EH (cell line): ENCODE data around the gene C11orf24.
"Not testable (repeated sequence)": the region's sequence is repeated elsewhere in the genome, so short reads cannot be mapped to it uniquely, and the experiment has no call there.

ENCODE experiments used
- DNase-seq: peaks from one replicate; pipeline ENCODE4 v3.0.0-alpha.2; 2015; ENCODE audit warnings: low read depth

C11orf24 gene

DNA sequence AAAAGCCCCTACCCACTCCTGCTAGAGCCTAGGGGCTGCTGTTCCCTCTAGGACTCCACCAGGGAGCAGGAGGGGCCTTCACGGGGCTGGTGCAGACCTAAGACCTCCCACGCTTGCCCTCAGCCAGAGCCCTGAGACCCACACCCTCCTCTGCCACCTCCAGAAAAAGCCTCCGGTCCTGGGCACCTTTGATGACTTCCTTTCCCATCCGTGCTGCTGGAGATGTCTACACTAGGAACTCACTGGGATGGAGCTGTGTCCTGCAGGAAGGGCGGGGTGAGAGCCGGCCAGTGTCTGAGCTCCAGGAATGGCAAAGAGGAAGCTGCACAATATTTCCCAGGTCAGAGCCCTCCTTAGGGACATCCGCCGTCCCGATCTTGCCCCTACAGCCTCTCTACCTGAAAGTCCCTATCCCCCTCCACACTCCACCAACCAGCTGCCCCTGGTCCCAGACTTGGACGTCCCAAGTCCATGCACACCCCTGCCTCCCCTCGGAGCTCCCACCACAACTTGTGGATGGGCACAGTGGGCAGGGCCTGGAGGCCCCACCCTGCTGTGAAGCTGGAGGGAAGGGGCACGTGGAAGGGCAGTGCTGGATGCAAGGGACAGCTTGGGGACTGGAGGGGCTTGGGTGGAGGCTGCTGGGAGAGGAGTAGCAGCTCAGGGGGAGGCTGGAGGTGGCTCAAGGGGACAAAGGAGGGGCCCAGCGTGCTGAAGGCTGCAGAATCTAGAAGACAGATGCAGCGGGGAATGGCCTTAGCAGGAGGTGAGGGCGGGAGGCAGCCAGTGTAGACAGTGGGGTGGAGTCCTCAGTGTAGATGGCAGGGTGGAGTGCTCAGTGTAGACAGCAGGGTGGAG lies 27.1 kb upstream of the C11orf24 start:
- no peak for DNase-seq

DNA sequence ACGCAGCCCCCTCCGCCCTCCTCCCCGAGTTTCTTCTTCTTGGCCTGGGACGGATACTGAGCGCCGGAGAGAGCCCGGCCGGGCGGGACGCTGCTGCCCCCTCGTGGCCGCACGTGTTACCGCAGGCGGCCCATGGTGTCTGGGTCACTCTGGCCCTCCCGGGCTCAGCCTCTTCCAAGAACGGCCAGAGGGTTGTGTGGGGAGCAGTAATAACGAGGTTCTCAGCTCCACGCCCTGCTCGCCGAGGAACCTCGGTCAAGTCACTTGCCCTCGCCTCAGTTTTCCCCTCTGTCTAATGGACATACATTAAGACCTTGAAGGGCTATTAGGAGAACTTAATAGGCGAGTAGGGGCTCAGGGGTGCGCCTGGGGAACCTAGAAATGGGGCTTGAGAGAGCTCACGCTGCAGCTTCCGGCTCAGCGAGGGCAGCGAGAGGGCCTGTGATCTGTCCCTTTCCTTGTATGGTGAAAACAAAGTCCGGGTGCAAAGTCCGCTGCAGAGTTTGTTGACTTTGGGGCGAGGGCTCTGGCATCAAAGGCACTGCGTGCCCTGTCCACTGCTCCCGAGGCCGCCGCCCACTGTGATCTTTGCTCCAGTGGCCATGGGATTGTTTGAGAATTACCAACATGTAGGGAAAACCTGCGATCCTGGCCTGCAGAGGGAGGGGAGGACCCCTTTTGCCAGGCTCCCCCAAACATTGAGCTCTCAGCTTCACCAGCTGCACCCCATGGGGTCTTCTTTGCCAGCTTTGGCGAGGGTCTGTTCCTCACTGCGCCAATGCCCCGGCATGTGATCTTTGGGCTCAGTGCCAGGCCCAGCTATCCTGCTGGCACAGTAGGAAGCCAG lies 26.3 kb upstream of the C11orf24 start:
- peak; percentile 74 for DNase-seq

DNA sequence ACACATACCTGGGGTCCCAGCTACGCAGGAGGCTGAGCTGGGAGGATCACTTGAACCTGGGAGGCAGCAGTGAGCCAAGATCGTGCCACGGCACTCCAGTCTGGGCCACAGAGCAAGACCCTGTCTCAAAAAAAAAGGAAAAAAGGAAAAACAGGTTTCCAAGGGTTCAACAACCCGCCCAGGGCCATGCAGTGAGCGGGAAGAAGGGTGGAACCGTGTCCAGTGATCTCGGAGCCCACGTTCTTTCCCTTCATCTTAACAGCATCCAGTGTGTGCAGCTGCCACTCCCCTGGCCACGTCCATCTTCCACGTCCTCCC lies 25.7 kb upstream of the C11orf24 start:
- no peak for DNase-seq

DNA sequence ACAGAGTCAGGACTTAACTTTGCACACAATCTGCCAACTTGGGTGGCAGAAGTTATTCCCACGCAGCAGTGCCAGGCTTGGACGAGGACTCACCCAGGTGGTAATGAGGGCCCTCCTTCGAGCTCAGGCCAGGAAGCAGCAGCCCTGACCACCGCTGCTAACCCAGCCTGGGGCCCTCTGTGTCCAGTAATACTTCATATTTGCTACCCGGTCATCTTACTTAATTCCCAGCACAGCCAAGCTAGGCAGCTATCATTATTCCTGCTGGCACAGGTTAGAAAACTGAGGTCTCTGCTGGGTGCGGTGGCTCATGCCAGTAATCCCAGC lies 25.2 kb upstream of the C11orf24 start:
- no peak for DNase-seq

DNA sequence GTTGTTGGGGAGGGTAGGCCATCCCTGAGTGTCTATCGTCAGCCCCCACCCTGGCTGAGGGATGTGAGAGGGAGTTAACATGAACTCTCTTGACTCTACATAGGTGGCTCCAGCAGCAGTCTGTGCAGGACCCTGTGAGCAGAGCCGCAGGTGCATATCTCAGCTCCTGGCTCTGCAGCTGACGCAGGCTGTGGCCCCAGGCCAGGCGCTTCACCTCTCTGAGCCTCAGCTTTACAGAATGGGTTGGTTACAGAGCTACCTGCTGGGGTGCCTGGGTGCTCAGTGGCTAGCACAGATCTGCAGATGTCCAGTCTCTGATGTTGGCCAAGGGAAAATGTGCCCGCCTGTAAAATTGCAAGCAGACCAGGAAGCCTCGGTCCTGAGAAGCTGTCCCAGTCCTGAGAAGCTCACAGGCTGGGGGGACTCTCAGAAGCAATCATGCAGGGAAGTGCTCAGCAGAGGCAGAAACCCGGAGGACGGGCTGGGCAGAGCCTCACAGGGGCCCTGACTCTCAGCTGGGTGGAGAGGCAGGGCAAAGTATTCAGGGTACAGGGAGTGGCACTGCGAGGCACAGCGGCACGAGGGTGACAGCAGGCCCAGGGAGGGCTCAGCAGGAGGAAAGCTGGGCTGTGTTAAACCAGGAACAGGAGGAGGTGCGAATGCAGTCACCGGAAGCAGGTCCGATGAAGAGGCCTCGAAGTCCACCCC lies 24.7 kb upstream of the C11orf24 start:
- no peak for DNase-seq

DNA sequence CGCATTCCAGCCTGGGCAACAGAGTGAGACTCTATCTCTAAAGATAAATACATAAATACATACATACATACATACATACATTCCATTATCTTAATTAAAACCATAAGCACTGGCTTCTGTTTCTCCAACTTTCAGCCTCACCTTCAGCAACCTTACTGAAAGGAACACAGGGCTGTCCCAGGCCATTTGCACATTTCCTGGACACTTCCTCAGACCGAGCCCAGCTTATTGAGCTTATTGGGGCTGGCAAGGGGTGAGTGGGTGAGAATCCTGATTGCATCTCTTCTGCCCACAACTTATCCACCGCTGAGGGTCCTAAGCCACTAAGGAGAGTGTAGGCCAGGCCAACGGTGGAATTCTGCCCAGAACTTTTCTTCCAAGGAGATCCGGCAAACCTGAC lies 24.2 kb upstream of the C11orf24 start:
- no peak for DNase-seq

DNA sequence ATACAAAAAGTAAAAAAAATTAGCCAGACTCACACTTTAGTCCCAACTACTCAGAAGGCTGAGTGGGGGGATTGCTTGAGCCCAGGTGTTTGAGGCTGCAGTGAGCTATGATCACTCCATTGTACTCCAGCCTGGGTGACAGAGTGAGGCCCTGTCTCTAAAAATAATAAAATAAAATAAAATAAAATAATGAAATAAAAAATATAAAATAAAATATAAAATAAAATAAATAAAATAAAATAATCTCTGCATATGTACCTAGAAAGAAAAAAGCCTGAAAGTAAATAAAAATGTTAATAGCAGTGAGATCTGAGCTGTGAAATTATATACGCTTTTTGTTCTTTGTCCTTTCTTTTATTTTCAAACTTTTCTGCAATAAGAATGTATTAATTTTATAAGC lies 23.5 kb upstream of the C11orf24 start:
- no peak for DNase-seq

DNA sequence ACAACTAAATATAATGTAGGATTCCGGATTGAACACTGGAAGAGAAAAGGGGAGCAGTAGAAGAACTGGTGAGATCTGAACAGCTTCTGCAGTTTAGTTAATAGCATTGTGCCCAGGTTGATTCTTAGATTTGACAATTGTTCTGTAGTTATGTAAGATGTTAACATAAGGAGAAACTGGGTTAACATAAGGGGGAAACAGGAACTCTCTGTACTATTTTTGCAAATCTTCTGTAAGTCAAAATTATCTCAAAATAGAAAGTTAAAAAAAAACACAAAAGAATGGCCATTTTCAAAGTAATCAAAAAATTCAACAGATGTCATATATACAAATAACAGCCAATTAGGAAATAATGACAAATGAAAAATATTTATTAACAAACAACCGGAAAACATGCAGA lies 21.9 kb upstream of the C11orf24 start:
- no peak for DNase-seq

DNA sequence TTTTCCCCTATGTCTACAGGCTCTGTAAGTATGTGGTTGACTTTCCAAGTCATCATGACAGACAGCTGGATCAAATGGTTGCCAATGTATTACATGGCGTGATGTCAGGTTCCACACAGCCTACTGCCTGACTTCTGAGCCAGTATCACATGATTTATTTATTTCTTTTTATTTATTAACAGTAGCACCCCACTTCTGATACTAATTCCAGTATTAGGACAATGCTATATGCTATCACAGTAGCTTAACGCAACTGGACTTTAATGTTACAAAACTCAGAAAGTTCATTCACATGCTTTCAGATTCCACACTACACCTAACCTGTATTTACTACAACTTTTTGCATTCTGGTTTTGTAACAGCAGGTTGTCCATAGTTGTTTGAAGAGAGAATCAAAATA lies 17.7 kb upstream of the C11orf24 start:
- no peak for DNase-seq

DNA sequence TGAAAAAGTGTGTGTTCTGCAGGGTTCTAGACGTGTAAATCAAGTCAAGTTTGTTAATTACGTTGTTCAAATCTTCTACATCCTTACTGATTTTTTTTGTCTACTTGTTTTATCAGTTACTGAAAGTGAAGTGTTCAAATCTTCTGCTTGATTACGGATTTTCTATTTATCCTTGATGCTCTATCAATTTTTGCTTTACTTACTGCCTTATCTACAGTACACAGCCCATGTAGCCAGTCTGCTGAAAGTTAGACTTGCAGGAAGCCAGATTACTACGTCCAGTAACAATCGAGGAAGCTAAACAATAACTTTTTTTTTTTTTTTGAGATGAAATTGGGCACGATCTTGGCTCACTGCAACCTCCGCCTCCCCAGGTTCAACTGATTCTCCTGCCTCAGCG lies 15.6 kb upstream of the C11orf24 start:
- no peak for DNase-seq

DNA sequence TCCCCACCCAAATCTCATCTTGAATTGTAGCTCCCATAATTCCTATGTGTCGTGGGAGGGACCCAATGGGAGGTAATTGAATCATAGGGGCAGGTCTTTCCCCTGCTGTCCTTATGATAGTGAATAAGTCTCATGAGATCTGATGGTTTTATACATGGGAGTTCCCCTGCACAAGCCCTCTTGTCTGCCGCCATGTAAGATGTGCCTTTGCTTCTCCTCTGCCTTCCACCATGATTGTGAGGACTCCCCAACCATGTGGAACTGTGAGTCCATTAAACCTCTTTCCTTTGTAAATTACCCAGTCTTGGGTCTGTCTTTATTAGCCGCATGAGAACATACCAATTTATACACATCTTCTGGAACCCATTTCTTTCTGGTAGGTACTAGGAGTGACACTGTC lies 12.8 kb upstream of the C11orf24 start:
- DNase-seq = not testable (repeated sequence)

DNA sequence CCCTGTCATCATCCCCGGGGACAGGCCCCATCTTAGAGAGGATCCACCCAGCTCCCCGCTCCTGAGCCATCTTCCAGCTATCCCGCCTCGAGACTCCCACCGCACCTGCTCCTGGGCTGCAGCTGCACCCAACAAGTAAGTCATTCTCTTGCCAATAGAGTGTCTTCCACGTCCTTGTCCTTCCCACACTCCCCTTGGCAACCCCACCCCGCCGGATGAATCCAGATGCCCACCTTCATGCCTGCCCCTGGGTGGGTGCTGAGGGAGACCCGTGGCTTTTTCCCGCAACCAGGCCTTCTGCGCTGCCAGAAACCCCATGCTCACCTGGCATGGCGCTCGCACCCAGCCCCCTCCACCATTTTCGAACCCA lies 11.1 kb upstream of the C11orf24 start:
- no peak for DNase-seq

DNA sequence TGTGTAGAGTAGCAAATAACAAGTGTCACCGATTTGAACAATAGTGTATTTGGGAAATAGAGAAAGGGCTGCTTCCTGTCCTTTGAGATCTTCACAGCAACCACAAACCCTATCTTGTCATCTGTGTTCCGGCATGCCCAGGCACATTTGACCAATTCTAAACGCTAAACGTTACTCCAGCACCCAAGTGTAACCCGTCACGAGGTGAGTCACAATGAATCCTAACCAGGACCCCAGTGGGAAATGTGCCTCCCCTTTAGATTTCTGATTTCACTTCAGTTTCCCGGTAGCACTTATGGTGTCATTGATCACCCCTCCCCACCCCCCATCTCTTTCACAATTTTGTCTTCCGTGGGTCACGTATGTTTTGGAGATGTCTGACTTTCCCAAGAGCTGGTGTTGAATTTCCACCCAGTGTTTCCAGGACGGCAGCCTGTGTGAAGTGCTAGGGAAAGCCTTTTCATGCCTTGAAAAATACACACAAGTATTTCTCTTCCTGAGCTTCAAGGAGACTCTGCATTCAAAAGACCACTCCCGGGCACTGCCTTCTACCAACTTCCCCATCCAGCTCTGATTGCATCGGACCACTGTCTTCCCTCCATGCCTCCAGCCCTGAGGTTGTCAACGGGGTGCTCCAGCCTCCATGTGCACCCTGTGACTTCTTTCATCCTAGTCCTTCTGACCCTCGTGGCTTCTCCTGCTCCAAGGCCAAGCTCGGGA lies 10.5 kb upstream of the C11orf24 start:
- no peak for DNase-seq

DNA sequence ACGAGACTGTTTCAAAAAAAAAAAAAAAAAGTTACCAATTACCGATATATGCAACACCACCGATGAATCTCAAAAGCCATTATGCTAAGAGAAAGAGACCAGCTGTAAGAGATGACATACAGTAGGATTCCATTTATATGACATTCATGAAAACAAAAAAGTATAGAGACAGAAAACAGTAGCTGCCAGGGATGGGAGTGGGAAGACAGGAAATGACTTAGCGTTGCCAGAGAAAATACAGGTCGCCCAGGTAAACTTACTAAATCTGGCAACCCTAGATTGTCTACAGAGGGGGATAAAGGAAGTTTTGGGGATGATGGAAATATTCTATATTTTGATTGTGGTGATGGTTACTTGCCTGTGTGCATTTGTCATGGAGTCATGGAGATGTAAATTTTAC lies 7.9 kb upstream of the C11orf24 start:
- no peak for DNase-seq

DNA sequence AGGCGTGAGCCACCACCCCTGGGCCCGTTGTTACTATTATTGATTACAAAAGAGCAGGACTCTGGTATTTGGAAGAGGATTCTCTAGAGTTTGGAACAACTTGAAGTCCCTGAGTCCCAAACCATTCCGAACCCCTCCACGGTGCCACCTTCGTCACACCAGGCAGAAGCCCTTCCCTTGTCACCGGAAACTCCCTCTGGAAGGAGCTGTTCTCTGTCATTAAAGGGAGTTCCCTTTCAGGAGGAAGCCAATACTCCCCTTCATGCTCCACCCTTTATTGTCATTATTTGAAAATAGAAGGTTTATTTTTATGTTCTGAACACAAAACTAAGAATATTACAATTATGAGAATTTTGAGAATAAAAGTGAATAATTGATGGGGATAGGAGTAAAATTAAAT lies 5.1 kb upstream of the C11orf24 start:
- no peak for DNase-seq

DNA sequence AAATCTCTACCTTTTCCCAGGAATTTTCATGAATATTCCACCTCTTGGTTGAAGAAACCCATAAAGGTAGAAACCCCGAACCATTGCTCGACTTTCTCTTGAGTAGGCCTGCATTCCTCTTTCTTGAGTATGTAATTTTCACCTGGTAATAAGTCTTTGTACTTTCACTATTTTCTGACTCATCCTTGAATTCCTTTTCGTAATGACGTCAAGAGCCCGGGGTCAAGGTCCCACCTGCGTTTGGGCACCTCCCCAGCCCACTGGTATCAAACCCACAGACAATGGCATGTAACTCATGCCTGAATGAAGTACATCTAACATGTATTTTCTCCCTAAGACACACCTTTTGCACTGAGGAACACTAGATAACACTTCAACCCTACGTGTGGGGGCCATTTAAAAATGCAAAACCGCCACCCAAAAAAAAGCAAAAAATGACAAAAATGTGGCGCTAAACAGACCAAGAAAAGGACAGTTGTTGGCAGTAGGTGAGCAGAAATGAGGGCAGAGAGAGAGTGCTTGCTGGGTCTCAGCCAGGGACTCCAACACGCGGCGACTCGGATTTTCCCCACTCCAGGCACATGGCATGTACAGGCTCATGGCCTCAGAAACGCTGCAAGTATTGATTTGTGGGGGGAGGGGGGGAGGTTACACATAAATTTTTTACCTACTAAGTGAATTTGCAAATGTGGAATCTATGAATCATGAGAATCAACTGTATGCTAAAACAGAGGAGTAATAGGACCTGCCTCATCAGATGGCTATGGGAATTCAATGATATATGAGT lies 4.1 kb upstream of the C11orf24 start:
- no peak for DNase-seq

DNA sequence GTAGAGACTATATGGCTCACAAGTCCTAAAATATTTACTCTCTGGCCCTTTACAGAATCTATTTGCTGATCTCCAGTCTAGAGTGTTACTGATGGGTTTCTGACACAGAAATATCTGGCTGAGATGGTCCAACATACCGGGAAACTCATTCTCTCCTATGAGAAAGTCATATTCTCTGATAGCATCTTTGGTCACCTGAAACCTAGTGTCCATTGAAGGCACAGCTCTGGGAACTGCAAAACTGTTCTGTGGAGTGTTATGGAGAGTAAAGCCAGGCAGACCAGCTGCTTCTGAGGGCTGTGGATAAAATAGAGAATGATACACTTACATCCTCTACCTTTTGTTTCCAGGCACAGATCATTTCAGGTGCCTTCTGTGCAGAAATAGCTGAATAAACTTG lies 2.5 kb upstream of the C11orf24 start:
- DNase-seq = no peak

DNA sequence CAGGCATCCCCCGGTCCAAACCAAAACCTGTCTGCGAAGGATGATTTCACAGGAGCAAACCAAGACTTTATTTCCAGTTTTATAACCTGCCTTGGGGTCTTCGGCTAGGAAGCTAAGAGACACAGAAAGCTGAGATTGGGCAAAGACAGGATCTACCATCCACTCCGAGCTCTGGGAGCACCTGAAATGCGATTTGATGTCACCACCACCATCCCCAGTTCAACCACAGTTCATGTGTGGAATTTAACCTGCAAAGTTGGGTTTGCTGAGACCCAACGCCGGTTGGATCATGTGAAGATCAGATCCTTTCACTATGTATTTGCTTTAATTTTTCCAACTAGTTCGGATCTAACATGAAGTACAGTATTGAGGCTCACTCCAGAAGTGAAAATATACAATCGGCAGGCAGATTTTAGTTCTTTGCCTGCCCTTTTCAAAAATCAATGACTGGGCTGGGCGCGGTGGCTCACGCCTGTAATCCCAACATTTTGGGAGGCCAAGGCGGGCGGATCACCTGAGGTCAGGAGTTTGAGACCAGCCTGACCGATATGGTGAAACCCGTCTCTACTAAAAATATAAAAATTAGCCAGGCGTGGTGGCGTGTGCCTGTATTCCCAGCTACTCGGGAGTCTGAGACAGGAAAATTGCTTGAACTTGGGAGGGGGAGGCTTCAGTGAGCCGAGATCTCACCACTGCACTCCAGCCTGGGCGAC lies 1.4 kb upstream of the C11orf24 start:
- no peak for DNase-seq

DNA sequence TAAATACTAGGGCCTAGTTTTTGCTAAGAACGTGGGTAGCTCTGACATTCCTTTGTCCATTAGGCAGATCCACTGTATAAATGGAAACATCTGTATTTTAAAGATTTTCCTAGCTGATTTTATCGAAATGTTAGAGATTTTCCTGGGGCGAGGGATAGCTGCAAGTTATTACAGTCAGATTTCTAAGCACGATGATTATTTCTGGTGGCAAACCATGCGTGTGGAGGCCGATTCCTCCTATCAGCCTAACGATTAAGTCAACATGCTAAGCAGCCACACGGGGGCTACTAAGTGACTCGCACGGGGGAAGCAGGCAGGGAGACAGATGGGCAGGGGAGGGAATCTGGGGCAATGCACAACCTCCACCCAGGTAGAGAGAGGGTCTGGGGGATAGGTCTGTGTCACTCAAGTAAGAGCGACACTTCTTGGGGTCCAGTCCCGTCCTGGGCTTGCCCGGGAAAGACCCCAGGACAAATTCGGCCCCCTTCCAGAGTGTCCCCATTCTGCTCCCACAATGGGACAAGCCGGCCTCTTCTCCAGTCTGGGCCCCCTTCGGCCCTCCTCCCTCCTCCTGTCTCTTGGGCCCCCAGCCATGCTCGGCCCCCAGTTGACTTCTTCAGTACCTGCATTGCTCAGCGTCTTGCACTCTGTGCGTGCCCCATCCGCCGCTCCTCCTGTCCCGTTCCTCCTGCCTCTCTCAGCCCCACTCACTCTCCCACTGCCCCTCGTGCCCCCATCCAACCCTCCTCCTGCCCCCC lies 571 bp downstream of the C11orf24 start:
- DNase-seq = peak; percentile 87
